HEK293 (cell line): ENCODE results near the gene EIF3J.
"Not testable (repeated sequence)": the region's sequence is repeated elsewhere in the genome, so short reads cannot be mapped to it uniquely, and the experiment has no call there.

Experiments
- HOXC10 ChIP-seq: sonication (generic); formaldehyde crosslinking; IDR thresholded peaks from 2 replicates; pipeline ENCODE4 v1.8.1; 2023; ENCODE audit warnings: mild to moderate bottlenecking, missing genetic modification reagents
- KLF16 ChIP-seq: fragments of 450-650 bp; formaldehyde crosslinking; IDR thresholded peaks from 2 replicates; pipeline ENCODE4 v1.5.1; 2017; ENCODE audit warnings: missing biosample characterization, missing genetic modification characterization
- SETDB1 ChIP-seq: IDR thresholded peaks from one replicate; pipeline ENCODE4 v1.6.1; 2017; ENCODE audit warnings: mild to moderate bottlenecking, low read length, moderate library complexity, mixed read lengths; ENCODE audit not compliant: insufficient read length
- ZBTB7A ChIP-seq: fragments of 450-650 bp; formaldehyde crosslinking; IDR thresholded peaks from 2 replicates; pipeline ENCODE4 v1.5.1; 2016; ENCODE audit warnings: low read depth, missing biosample characterization, missing genetic modification characterization
- ZNF274 ChIP-seq, 2 experiments: fragments of 200-500 bp in 1 of 2; fragments of 450-650 bp in 1 of 2; sonication (Bioruptor generic) in 1 of 2; formaldehyde crosslinking in 1 of 2; IDR thresholded peaks; 2 replicates each; pipeline versions ENCODE4 v1.5.1 to v1.6.1; 2014 to 2016; ENCODE audit warnings: borderline replicate concordance in 1 of 2, inconsistent platforms in 1 of 2, low read length in 1 of 2, missing biosample characterization in 1 of 2, missing genetic modification characterization in 1 of 2
- ZNF311 ChIP-seq: fragments of 450-650 bp; formaldehyde crosslinking; IDR thresholded peaks from 2 replicates; pipeline ENCODE4 v1.5.1; 2017; ENCODE audit warnings: missing biosample characterization, missing genetic modification characterization, borderline replicate concordance
- ZNF670 ChIP-seq: fragments of 450-650 bp; formaldehyde crosslinking; IDR thresholded peaks from 2 replicates; pipeline ENCODE4 v1.5.1; 2016; ENCODE audit warnings: missing biosample characterization, missing genetic modification characterization, low read depth
- TF ChIP-seq, protein P1 (sequence below): fragments of 450-650 bp; formaldehyde crosslinking; IDR thresholded peaks from 2 replicates; pipeline ENCODE4 v1.5.1; 2016; ENCODE audit warnings: missing biosample characterization, missing genetic modification characterization
- TF ChIP-seq, protein P2 (sequence below): fragments of 450-650 bp; formaldehyde crosslinking; IDR thresholded peaks from 2 replicates; pipeline ENCODE4 v1.5.1; 2016; ENCODE audit warnings: missing biosample characterization, missing genetic modification characterization

DNA sequence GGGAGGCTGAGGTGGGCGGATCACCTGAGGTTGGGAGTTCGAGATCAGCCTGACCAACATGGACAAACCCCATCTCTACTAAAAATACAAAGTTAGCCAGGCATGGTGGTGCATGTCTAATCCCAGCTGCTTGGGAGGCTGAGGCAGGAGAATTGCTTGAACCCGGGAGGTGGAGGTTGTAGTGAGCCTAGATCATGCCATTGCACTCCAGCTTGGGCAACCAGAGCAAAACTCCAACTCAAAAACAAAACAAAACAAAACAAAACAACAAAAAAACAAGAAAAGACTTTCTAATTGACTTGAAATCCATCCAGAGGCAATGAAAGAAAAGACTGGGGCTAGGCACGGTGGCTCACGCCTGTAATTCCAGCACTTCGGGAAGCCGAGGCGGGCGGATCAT, 12.2 kb downstream of the EIF3J start:
- TF ChIP-seq, protein P1, sequence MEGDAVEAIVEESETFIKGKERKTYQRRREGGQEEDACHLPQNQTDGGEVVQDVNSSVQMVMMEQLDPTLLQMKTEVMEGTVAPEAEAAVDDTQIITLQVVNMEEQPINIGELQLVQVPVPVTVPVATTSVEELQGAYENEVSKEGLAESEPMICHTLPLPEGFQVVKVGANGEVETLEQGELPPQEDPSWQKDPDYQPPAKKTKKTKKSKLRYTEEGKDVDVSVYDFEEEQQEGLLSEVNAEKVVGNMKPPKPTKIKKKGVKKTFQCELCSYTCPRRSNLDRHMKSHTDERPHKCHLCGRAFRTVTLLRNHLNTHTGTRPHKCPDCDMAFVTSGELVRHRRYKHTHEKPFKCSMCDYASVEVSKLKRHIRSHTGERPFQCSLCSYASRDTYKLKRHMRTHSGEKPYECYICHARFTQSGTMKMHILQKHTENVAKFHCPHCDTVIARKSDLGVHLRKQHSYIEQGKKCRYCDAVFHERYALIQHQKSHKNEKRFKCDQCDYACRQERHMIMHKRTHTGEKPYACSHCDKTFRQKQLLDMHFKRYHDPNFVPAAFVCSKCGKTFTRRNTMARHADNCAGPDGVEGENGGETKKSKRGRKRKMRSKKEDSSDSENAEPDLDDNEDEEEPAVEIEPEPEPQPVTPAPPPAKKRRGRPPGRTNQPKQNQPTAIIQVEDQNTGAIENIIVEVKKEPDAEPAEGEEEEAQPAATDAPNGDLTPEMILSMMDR (tag by site-specific recombination): not testable (repeated sequence)
- TF ChIP-seq, protein P2, sequence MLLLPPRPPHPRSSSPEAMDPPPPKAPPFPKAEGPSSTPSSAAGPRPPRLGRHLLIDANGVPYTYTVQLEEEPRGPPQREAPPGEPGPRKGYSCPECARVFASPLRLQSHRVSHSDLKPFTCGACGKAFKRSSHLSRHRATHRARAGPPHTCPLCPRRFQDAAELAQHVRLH (tag by site-specific recombination): not testable (repeated sequence)
- TF ChIP-seq ZNF311 (tag by site-specific recombination); ZNF274 (IDR thresholded peaks at IDR 0.05; ENCODE audit: low read length); ZNF274 (tag by site-specific recombination; IDR thresholded peaks at IDR 0.05; ENCODE audit: borderline replicate concordance); KLF16 (tag by site-specific recombination); ZNF670 (tag by site-specific recombination); HOXC10 (CRISPR knock-in tag); SETDB1; ZBTB7A (tag by site-specific recombination): not testable (repeated sequence)
